H1 (cell line): ENCODE measurements around the gene PITRM1. TPM values are rescaled to one million over a fixed set of nuclear protein-coding genes. Genes with fewer than 3 reads are reported as not detected.

Experiments used
- CTCF ChIA-PET: fragments of 300-600 bp; sonication (Branson Sonifier 250); formaldehyde crosslinking; loops from one replicate; lab custom pipeline; 2021; ENCODE audit not compliant: partially characterized antibody; lab: Charles Lee
- POLR2A ChIA-PET: fragments of 300-600 bp; sonication (Branson Sonifier 250); formaldehyde crosslinking; loops from one replicate; lab custom pipeline; 2021; ENCODE audit warnings: inconsistent platforms; ENCODE audit not compliant: partially characterized antibody; lab: Charles Lee
- DNase-seq, 2 experiments: peaks; one replicate each; pipeline versions ENCODE4 v3.0.0 to v3.0.0-alpha.2; 2010 to 2022; ENCODE audit warnings: low spot score in 2 of 2, low read depth in 1 of 2, mixed read lengths in 1 of 2
- FAIRE-seq: peaks from 2 replicates; lab custom pipeline; 2011; peaks lifted over from hg19 to GRCh38; lab: Jason Lieb, UNC
- H2AFZ ChIP-seq: 2 replicates; pipeline ENCODE4 v1.8.1; 2012; ENCODE audit warnings: low read length, inconsistent platforms
- H2AK5ac ChIP-seq: 2 replicates; pipeline ENCODE4 v1.6.1; 2013; ENCODE audit warnings: low read depth, low read length
- H2BK120ac ChIP-seq: replicated peaks from 2 replicates; pipeline ENCODE3; 2013; ENCODE audit warnings: low read depth, low read length, inconsistent platforms
- H2BK12ac ChIP-seq: 2 replicates; pipeline ENCODE4 v1.6.1; 2013; ENCODE audit warnings: low read depth, low read length
- H2BK15ac ChIP-seq: 2 replicates; pipeline ENCODE4 v1.6.1; 2013; ENCODE audit warnings: low read length
- H2BK20ac ChIP-seq: 2 replicates; pipeline ENCODE4 v1.6.1; 2013; ENCODE audit warnings: low read length
- H2BK5ac ChIP-seq: 2 replicates; pipeline ENCODE4 v1.6.1; 2013; ENCODE audit warnings: low read depth, low read length
- H3K14ac ChIP-seq: 2 replicates; pipeline ENCODE4 v1.6.1; 2013; ENCODE audit warnings: inconsistent platforms; ENCODE audit not compliant: insufficient read length
- H3K18ac ChIP-seq: 2 replicates; pipeline ENCODE4 v1.6.1; 2013; ENCODE audit warnings: low read length; ENCODE audit errors: extremely low read depth
- H3K23ac ChIP-seq: 2 replicates; pipeline ENCODE4 v1.6.1; 2013; ENCODE audit warnings: inconsistent platforms; ENCODE audit not compliant: insufficient read length
- H3K23me2 ChIP-seq: 2 replicates; pipeline ENCODE4 v1.6.1; 2013; ENCODE audit warnings: low read depth, low read length
- H3K27ac ChIP-seq: 2 replicates; pipeline ENCODE4 v1.6.1; 2011; ENCODE audit warnings: low read depth, low read length, inconsistent platforms
- H3K27me3 ChIP-seq, 4 experiments: replicated peaks in 1 of 4; 1 replicate in 1 of 4; 2 replicates in 3 of 4; pipeline versions ENCODE4 v1.6.1 to v1.8.1; 2011 to 2013; ENCODE audit warnings: low read length in 3 of 4, mild to moderate bottlenecking in 3 of 4, inconsistent platforms in 2 of 4, mixed read lengths in 2 of 4, moderate library complexity in 1 of 4; ENCODE audit not compliant: control insufficient read depth in 3 of 4, insufficient read depth in 3 of 4; ENCODE audit errors: extremely low read depth in 1 of 4
- H3K36me3 ChIP-seq, 4 experiments: 2 replicates each; pipeline versions ENCODE4 v1.6.1 to v1.8.1; 2011 to 2013; ENCODE audit warnings: mild to moderate bottlenecking in 4 of 4, low read length in 3 of 4, moderate library complexity in 2 of 4, control low read depth in 1 of 4, inconsistent platforms in 1 of 4; ENCODE audit not compliant: insufficient read depth in 4 of 4, control insufficient read depth in 2 of 4
- H3K4ac ChIP-seq: replicated peaks from 2 replicates; pipeline ENCODE3; 2013; ENCODE audit warnings: low read length, low read depth, mixed read lengths, inconsistent platforms; ENCODE audit not compliant: insufficient read length
- H3K4me1 ChIP-seq, 4 experiments: replicated peaks in 1 of 4; 1 replicate in 1 of 4; 2 replicates in 3 of 4; pipeline versions ENCODE4 v1.6.1 to v1.8.1; 2011 to 2013; ENCODE audit warnings: low read length in 3 of 4, inconsistent platforms in 2 of 4, mixed read lengths in 1 of 4; ENCODE audit not compliant: insufficient read depth in 4 of 4, control insufficient read depth in 3 of 4
- H3K4me2 ChIP-seq, 2 experiments: 2 replicates each; pipeline versions ENCODE4 v1.6.1 to v1.8.1; 2011 to 2013; ENCODE audit warnings: low read depth in 2 of 2, low read length in 2 of 2, control low read depth in 1 of 2, inconsistent platforms in 1 of 2, mild to moderate bottlenecking in 1 of 2; ENCODE audit not compliant: insufficient read depth in 1 of 2
- H3K4me3 ChIP-seq, 4 experiments: fragments of 200-600, 300-600 bp in 1 of 4; sonication (generic), shearing (Covaris generic), sonication (Bioruptor Twin) in 1 of 4; 2 replicates each; pipeline versions ENCODE4 v1.5.1 to v1.8.1; 2011 to 2016; ENCODE audit warnings: low read length in 4 of 4, low read depth in 3 of 4, control low read depth in 2 of 4, inconsistent platforms in 2 of 4, mild to moderate bottlenecking in 2 of 4, mixed read lengths in 1 of 4, moderate library complexity in 1 of 4; ENCODE audit not compliant: insufficient read depth in 2 of 4; ENCODE audit errors: extremely low read depth in 1 of 4
- H3K56ac ChIP-seq: replicated peaks from 2 replicates; pipeline ENCODE3; 2013; ENCODE audit warnings: low read depth, mild to moderate bottlenecking, mixed read lengths, low read length, inconsistent platforms; ENCODE audit not compliant: insufficient read length
- H3K79me1 ChIP-seq: 2 replicates; pipeline ENCODE4 v1.6.1; 2013; ENCODE audit warnings: low read depth, low read length, control low read depth
- H3K79me2 ChIP-seq, 2 experiments: 2 replicates each; pipeline versions ENCODE4 v1.6.1 to v1.8.1; 2012 to 2013; ENCODE audit warnings: low read length in 2 of 2, mild to moderate bottlenecking in 2 of 2, inconsistent platforms in 1 of 2; ENCODE audit not compliant: insufficient read depth in 2 of 2, control insufficient read depth in 1 of 2
- H3K9ac ChIP-seq, 4 experiments: replicated peaks in 1 of 4; 1 replicate in 1 of 4; 2 replicates in 3 of 4; pipeline versions ENCODE4 v1.6.1 to v1.8.1; 2011 to 2013; ENCODE audit warnings: low read depth in 3 of 4, low read length in 3 of 4, control low read depth in 2 of 4, mild to moderate bottlenecking in 2 of 4, moderate library complexity in 2 of 4, inconsistent platforms in 1 of 4; ENCODE audit errors: extremely low read depth in 1 of 4
- H3K9me3 ChIP-seq, 2 experiments: 2 replicates each; pipeline versions ENCODE4 v1.6.1 to v1.8.1; 2012 to 2013; ENCODE audit warnings: mild to moderate bottlenecking in 2 of 2, moderate library complexity in 2 of 2, control low read depth in 1 of 2, inconsistent platforms in 1 of 2, low read depth in 1 of 2, low read length in 1 of 2, mixed read lengths in 1 of 2; ENCODE audit not compliant: insufficient read depth in 2 of 2
- H4K20me1 ChIP-seq, 2 experiments: replicated peaks in 1 of 2; 2 replicates each; pipeline versions ENCODE3 to v1.8.1; 2011 to 2013; ENCODE audit warnings: inconsistent platforms in 2 of 2, low read length in 2 of 2, mild to moderate bottlenecking in 1 of 2; ENCODE audit not compliant: insufficient read depth in 2 of 2, control insufficient read depth in 1 of 2
- H4K5ac ChIP-seq: 2 replicates; pipeline ENCODE4 v1.6.1; 2013; ENCODE audit warnings: low read length, low read depth, mixed read lengths, inconsistent platforms; ENCODE audit not compliant: insufficient read length
- H4K8ac ChIP-seq: 2 replicates; pipeline ENCODE4 v1.8.0; 2013; ENCODE audit warnings: mild to moderate bottlenecking, moderate library complexity, low read length, inconsistent platforms; ENCODE audit not compliant: insufficient read depth; ENCODE audit errors: extremely low read depth
- H4K91ac ChIP-seq: replicated peaks from 2 replicates; pipeline ENCODE3; 2013; ENCODE audit warnings: low read length, mixed read lengths, inconsistent platforms; ENCODE audit not compliant: insufficient read length
- EP300 ChIP-seq, 2 experiments: IDR thresholded peaks; 1 replicate in 1 of 2; 2 replicates in 1 of 2; pipeline ENCODE4 v1.6.1; 2011 to 2012; ENCODE audit warnings: low read depth in 2 of 2, low read length in 2 of 2, mild to moderate bottlenecking in 2 of 2, borderline replicate concordance in 1 of 2, inconsistent platforms in 1 of 2, moderate library complexity in 1 of 2
- WGBS, 2 experiments: shearing (Covaris generic) in 1 of 2; methylation state at CpG; one replicate each; pipeline versions ENCODE4 v1.1.6 to v1.1.7; 2013 to 2015; ENCODE audit warnings: low lambda C conversion rate in 2 of 2, mixed read lengths in 2 of 2, inconsistent platforms in 1 of 2, low coverage in 1 of 2, missing lambda C conversion rate in 1 of 2; ENCODE audit not compliant: insufficient replicate concordance in 2 of 2, insufficient coverage in 1 of 2, insufficient read length in 1 of 2; ENCODE audit errors: extremely low coverage in 1 of 2, missing lambda C conversion rate in 1 of 2; 5-methylcytosine and 5-hydroxymethylcytosine counted together
- polyA plus RNA-seq, 7 experiments: library from polyadenylated mRNA; depleted of rRNA in 3 of 7; stranded (reverse) in 5 of 7; unstranded in 2 of 7; fragments of >200 nt in 5 of 7; fragments of 200-250 nt in 2 of 7; gene quantifications; 1 replicate in 5 of 7; 2 replicates in 1 of 7; 4 replicates in 1 of 7; pipeline versions ENCODE4 v1.2.1 to v1.2.3, GENCODE V29; 2011 to 2013; ENCODE audit warnings: missing spikeins in 2 of 7, mixed read lengths in 2 of 7
- total RNA-seq: library from RNA; stranded (reverse); fragmentation: NEBNext Ultra II Directional; extraction: Animal tissue kit (Norgen Biotek cat#: 25700); gene quantifications from 2 replicates; pipeline ENCODE4 v1.2.1, GENCODE V29; 2021
- TF ChIP-seq, protein P1 (sequence below): IDR thresholded peaks from 2 replicates; pipeline ENCODE4 v1.6.1; 2012; ENCODE audit warnings: inconsistent platforms

Gene PITRM1
- total and polyA plus RNA-seq, 2 of the 8 experiments (the other 6 are each of a cell fraction or from before 2014, with no cell fraction given), result 18.6 to 31.5 TPM

DNA sequence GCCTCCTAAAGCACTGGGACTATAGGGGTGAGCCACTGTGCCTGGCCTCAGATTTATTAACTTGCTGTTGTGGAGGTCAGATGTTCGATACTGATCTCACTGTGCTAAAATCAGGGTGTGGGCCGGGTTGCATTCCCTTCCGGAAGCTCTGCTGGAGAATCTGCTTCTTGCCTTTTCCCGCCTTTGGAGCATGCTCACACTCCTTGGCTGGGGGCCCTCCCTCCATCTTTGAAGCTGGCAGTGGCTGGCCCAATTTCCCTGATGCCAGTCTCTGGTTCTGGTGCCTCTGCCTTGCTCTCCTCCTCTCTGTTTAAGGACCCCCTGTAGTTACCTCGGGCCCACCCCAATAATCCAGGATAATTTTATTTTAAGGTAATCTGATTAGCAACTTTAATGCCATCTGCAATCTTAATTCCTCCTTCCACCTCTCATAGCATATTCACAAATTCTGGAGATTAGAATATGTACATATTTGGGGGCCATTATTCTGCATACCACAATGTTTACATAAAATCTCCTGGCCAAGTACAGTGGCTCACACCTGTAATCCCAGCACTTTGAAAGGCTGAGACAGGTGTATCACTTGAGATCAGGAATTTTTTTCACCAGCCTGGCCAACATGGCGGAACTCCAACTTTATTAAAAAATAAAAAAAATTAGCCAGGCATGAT, 7.9 kb upstream of the PITRM1 start:
- no peak overlapping the region for H3K4me3 ChIP-seq
- DNase-seq (no peak), FAIRE-seq (no peak)
- no peak overlapping the region for H4K91ac ChIP-seq
- H3K9ac ChIP-seq, result no peak overlapping the region
- no peaks in the 10 kb centered on the region for H3K79me1 ChIP-seq
- H3K14ac ChIP-seq, result no peak overlapping the region
- H4K8ac ChIP-seq, result no peak overlapping the region
- ChIA-PET POLR2A (interaction anchor here (0.6 to 2.1 kb wide), 2 partner anchors 8 to 880 kb away, joined by 3 to 8 read pairs; partner anchors contain the start of gene PITRM1), CTCF (interaction anchor here (0.5 to 2.0 kb wide), 3 partner anchors 13 to 132 kb away, joined by 3 to 7 read pairs (median 3); no protein-coding TSS in a partner anchor)
- WGBS, 2 experiments, result 88% methylated on average over 6 of the region's 6 CpGs; no CpG with 5 or more reads in 1 of the 2 experiments
- H3K56ac ChIP-seq, result no peak overlapping the region
- 0 out of 2 replicates have a peak overlapping the region, but pooled peaks have one; percentile 37 for H2AFZ ChIP-seq
- H2BK5ac ChIP-seq, result no peak overlapping the region
- H3K18ac ChIP-seq, result no peak overlapping the region
- H3K4me1 ChIP-seq, result no peaks in the 10 kb centered on the region
- H3K79me2 ChIP-seq, result no peaks in the 10 kb centered on the region
- H3K27me3 ChIP-seq, result no peaks in the 10 kb centered on the region
- H2AK5ac ChIP-seq, result no peak overlapping the region
- H2BK20ac ChIP-seq, result no peak overlapping the region
- no peak overlapping the region for H2BK12ac ChIP-seq
- no peaks in the 10 kb centered on the region for H4K20me1 ChIP-seq
- H2BK120ac ChIP-seq, result no peak overlapping the region
- no peak overlapping the region for H3K4me2 ChIP-seq
- H3K4ac ChIP-seq, result no peak overlapping the region
- no peak overlapping the region for H3K23ac ChIP-seq
- no peaks in the 10 kb centered on the region; a peak in 1 of 4 replicates for H3K9me3 ChIP-seq
- no peak overlapping the region for H2BK15ac ChIP-seq
- no peaks in the 10 kb centered on the region for H3K36me3 ChIP-seq
- no peak overlapping the region for H4K5ac ChIP-seq
- no peaks in the 10 kb centered on the region; the same call in 1 of the 2 replicates for H3K23me2 ChIP-seq
- no peak overlapping the region for H3K27ac ChIP-seq
- TF ChIP-seq, protein P1, sequence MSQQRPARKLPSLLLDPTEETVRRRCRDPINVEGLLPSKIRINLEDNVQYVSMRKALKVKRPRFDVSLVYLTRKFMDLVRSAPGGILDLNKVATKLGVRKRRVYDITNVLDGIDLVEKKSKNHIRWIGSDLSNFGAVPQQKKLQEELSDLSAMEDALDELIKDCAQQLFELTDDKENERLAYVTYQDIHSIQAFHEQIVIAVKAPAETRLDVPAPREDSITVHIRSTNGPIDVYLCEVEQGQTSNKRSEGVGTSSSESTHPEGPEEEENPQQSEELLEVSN, result peak; percentile 98
- TF ChIP-seq EP300 (IDR thresholded peaks at IDR 0.05; ENCODE audit: borderline replicate concordance in 1 of 2, low read depth in 2 of 2, low read length in 2 of 2), result no peak
